Mucosa of gallbladder (tissue), 1 donor: ENCODE results near the gene ARL5C. TPM values are rescaled to one million over a fixed set of nuclear protein-coding genes. Genes with fewer than 3 reads are reported as not detected.
"Not testable (repeated sequence)": the region's sequence is repeated elsewhere in the genome, so short reads cannot be mapped to it uniquely, and the experiment has no call there.

Experiments used
- DNase-seq: peaks from one replicate; pipeline ENCODE4 v3.0.0-alpha.2; 2020; ENCODE audit warnings: low spot score
- total RNA-seq: library from RNA; stranded (reverse); gene quantifications from one replicate; pipeline ENCODE4 v1.2.1, GENCODE V29; 2021
- donor health status: DM: no; HTN: no; CAD: no.

ARL5C gene
- total RNA-seq, 1 donor from 2014 or later: not detected

- DNase-seq: no peak
Measured at GRCh38 chr17:39141915-39142664, 23.9 kb downstream of the ARL5C start.

DNA sequence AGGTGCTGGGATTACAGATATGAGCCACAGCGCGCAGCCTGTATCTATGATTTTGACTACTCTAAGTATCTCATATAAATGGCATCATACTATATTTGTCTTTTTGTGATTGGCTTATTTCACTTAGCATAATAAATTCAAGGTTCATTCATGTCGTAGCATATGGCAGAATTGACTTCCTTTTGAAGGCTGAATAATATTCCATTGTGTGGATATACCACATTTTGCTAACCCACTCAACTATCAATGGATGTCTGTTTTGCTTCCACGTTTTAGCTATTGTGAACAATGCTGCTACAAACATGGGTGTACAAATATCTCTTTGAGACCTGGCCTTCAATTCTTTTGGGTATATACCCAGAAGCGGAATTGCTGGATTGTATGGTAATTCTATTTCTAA, 24.7 kb downstream of the ARL5C start:
- no peak for DNase-seq

GRCh38 chr17:39139561-39139960, 26.4 kb downstream of the ARL5C start:
- DNase-seq: no peak

- DNase-seq: no peak
Measured at GRCh38 chr17:39139161-39139511, 26.8 kb downstream of the ARL5C start.

DNA sequence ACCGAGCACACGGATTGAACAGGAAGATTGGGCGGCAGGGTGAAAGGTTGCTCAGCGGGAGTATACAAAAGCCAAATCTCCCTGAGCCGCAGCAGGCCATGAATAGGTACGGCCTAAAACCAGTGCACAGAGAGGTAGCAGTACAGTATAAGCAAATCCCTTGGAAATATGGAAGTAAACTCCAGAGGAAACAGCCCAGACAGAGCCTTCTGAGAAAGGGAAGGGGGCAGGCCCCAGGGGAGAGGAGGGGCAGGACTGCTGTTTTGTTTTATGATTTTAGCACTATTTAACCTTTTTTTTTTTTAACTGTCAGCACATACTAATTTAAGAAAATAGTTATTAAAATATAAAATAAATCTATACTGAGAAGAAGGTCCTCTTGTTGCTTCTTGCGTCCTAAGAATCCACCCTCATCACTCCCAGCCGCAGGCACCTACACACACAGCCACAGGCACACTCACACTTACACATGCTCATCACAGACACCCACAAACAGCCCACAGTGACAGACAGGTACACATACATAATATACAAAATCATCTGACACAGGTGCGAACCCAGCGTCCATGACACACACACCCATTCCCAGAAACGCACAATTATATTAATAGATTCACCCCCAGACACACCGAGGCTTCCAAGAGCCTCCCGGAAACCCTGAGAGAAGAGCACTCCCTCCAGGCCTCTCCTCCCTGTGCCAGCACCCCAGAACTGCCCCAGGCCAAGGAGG, 27.4 kb downstream of the ARL5C start:
- no peak for DNase-seq

- no peak for DNase-seq
Measured at GRCh38 chr17:39134878-39135277, 31.1 kb downstream of the ARL5C start.

- DNase-seq: peak; percentile 42
Measured at GRCh38 chr17:39132192-39132610, 33.8 kb downstream of the ARL5C start.

DNA sequence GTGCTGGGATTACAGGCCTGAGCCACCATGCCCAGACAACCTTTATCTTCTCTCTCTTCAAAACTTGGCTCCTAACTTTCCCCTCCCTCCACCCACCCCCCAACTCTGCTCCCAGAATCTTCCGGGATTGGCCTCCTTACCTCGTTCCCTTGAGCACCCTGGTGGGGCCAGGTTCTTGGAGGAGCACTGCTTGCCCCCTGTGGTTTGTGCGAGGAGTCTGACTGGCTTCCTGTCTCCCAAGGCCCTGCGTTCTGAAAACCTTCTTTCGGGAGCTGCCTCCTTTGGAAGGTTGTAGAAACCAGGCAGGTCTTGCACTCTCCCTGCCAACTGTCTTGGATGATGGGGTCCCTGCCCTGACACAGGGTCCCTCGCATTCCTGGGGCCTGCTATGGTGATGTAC, 34.3 kb downstream of the ARL5C start:
- no peak for DNase-seq

DNA sequence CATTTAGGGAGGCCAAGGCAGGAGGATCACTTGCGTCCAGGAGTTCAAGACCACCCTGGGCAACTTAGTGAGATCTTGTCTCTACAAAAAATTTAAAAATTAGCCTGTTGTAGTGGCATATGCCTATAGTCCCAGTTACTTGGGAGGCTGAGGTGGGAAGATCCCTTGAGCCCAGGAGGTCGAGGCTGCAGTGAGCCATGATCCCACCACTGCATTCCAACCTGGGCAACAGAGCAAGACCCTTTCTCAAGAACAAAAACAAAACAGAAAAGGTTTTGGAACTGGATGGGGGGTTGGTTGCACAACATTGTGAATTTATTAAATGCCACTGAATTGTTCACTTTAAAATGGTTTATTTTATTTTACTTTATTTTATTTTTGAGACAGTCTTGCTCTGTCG, 35.8 kb downstream of the ARL5C start:
- DNase-seq: no peak

- DNase-seq: not testable (repeated sequence)
Measured at GRCh38 chr17:39129544-39129943, 36.4 kb downstream of the ARL5C start.

GRCh38 chr17:39126436-39126835, 39.5 kb downstream of the ARL5C start:
- no peak for DNase-seq

GRCh38 chr17:39125143-39125875, 40.7 kb downstream of the ARL5C start:
- no peak for DNase-seq

DNA sequence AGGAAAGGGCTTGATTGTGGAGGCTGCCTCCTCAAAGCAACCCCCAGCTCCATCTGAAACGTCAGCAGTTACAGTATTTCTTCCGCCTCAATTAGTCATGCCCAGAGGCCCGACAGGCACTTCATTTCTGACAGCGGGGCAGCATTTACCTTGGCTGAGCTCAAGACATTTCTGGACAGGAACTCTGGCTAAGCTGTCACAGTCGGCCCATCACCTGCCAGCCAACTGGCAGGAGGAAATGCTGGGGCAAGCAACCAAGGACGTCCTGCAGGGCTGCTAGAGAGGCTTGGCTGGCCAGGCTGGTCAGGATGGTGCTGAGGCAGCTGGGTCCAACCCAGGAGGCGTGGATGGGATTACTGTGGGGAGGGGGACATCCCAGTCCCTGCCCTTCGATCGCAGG, 42.3 kb downstream of the ARL5C start:
- DNase-seq: no peak

DNA sequence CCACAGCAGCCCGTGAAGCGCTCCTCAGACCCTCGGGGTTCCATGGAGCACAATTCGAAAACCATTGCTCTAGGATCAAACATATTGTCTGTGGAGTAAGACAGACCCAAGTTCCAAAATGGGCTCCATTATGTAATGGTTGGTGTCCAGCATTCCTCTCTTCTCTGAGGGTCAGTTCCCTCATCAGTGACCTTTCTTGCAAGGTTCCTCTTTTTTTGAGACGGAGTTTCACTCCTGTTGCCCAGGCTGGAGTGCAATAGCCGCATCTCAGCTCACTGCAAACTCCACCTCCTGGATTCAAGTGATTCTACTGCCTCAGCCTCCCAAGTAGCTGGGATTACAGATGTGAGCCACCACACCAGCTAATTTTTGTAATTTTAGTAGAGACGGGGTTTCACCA, 43.0 kb downstream of the ARL5C start:
- no peak for DNase-seq

GRCh38 chr17:39121919-39122318, 44.0 kb downstream of the ARL5C start:
- not testable (repeated sequence) for DNase-seq

GRCh38 chr17:39118674-39119419, 47.1 kb downstream of the ARL5C start:
- no peak for DNase-seq

- DNase-seq: no peak
Measured at GRCh38 chr17:39116224-39116623, 49.7 kb downstream of the ARL5C start.

DNA sequence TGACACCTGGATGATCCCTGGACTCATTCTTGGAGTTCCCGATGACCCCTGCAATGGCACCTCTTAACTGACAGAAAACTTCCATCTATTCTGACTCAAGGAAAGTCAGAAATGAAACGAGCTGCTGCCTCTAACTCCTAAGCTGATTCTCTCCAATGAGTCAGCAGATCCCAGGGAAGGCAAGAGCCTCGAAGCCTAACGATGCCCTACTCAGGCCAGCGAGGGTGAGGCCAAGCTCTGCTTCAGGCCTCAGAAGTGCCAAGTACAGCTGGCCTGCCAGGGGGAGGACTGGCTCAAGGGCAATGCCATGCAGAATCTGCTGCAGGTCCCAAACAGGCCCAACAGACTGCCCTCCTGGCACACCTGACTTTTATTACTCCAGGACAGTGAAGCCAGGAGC, 50.8 kb downstream of the ARL5C start:
- no peak for DNase-seq

DNA sequence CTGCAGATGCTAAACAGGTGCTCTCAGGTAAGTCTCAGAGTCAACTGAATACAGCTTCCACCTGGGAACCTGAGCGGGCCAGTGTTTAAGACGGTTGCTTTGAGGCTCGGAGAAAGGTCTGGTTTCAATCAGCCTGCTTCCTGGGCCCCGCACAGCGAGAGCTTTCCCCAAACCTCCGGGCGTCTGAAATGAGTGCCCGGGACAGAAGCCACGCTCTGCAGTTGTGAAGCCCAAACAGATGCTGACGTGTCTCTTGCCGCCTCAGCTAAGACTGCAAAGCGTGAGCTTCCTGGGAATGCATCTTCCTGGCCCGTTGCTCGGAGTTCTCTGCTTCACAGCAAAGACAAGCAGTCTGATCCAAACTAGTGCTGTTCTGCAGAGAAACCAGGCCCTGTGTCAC, 51.2 kb downstream of the ARL5C start:
- peak; percentile 34 for DNase-seq

DNA sequence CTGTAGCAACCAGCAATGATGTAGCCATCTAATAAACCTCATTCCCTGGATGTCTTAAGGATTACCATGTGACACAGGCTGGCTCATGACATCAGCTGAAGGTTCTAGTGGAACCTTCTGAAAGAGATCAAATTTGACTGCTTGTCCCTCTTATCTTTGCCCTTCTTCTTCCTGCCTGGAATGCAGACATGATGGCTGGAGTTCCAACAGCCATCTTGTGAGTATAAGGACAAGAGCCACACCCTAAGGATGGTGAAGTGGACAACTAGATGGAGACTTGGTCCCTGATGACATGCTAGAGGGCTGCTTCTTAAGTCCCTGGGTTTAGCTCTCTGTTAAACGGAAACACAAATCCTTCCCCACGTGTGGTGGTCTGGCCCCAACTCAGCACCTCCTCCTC, 52.1 kb downstream of the ARL5C start:
- DNase-seq: no peak

GRCh38 chr17:39110435-39111136, 55.4 kb downstream of the ARL5C start:
- DNase-seq: peak; percentile 37
